HEK293 (cell line): ENCODE results near the gene MT1HL1.
A peak's percentile ranks its signal among the peaks of the same experiment; 100 is the strongest.

Experiments used
- EGR2 ChIP-seq: fragments of 450-650 bp; formaldehyde crosslinking; IDR thresholded peaks from 2 replicates; pipeline ENCODE4 v1.5.1; 2016; ENCODE audit warnings: low read depth, missing biosample characterization, missing genetic modification characterization
- GLIS1 ChIP-seq: fragments of 450-650 bp; formaldehyde crosslinking; IDR thresholded peaks from 2 replicates; pipeline ENCODE4 v1.5.1; 2016; ENCODE audit warnings: missing biosample characterization, missing genetic modification characterization
- HOXC10 ChIP-seq: sonication (generic); formaldehyde crosslinking; IDR thresholded peaks from 2 replicates; pipeline ENCODE4 v1.8.1; 2023; ENCODE audit warnings: mild to moderate bottlenecking, missing genetic modification reagents
- ZFP41 ChIP-seq: fragments of 450-650 bp; formaldehyde crosslinking; IDR thresholded peaks from 2 replicates; pipeline ENCODE4 v1.5.1; 2016; ENCODE audit warnings: missing biosample characterization, missing genetic modification characterization, borderline replicate concordance
- ZNF114 ChIP-seq: fragments of 450-650 bp; formaldehyde crosslinking; IDR thresholded peaks from 2 replicates; pipeline ENCODE4 v1.5.0; 2017; ENCODE audit warnings: missing biosample characterization, missing genetic modification characterization
- ZNF155 ChIP-seq: fragments of 450-650 bp; formaldehyde crosslinking; IDR thresholded peaks from 2 replicates; pipeline ENCODE4 v1.5.1; 2016; ENCODE audit warnings: missing biosample characterization, missing genetic modification characterization
- ZNF394 ChIP-seq: fragments of 450-650 bp; formaldehyde crosslinking; IDR thresholded peaks from 2 replicates; pipeline ENCODE4 v1.5.1; 2016; ENCODE audit warnings: missing biosample characterization, missing genetic modification characterization, mild to moderate bottlenecking, moderate library complexity, borderline replicate concordance
- ZNF433 ChIP-seq: fragments of 450-650 bp; formaldehyde crosslinking; IDR thresholded peaks from 2 replicates; pipeline ENCODE4 v1.5.1; 2016; ENCODE audit warnings: missing biosample characterization, missing genetic modification characterization, low read depth
- ZNF521 ChIP-seq: fragments of 450-650 bp; formaldehyde crosslinking; IDR thresholded peaks from 2 replicates; pipeline ENCODE4 v1.5.1; 2017; ENCODE audit warnings: missing biosample characterization, mild to moderate bottlenecking, missing genetic modification characterization
- ZNF549 ChIP-seq: fragments of 450-650 bp; IDR thresholded peaks from 2 replicates; pipeline ENCODE4 v1.5.1; 2018; ENCODE audit warnings: missing biosample characterization, missing genetic modification characterization, mild to moderate bottlenecking, inconsistent platforms, moderate library complexity
- ZNF610 ChIP-seq: fragments of 450-650 bp; formaldehyde crosslinking; IDR thresholded peaks from 2 replicates; pipeline ENCODE4 v1.5.1; 2016; ENCODE audit warnings: missing biosample characterization, missing genetic modification characterization, borderline replicate concordance
- ZNF623 ChIP-seq: fragments of 450-650 bp; formaldehyde crosslinking; IDR thresholded peaks from 2 replicates; pipeline ENCODE4 v1.5.1; 2016; ENCODE audit warnings: missing biosample characterization, missing genetic modification characterization
- ZNF660 ChIP-seq: fragments of 450-650 bp; IDR thresholded peaks from 2 replicates; pipeline ENCODE4 v1.5.1; 2018; ENCODE audit warnings: missing biosample characterization, mild to moderate bottlenecking, missing genetic modification characterization
- ZNF670 ChIP-seq: fragments of 450-650 bp; formaldehyde crosslinking; IDR thresholded peaks from 2 replicates; pipeline ENCODE4 v1.5.1; 2016; ENCODE audit warnings: missing biosample characterization, missing genetic modification characterization, low read depth
- ZNF76 ChIP-seq: fragments of 450-650 bp; formaldehyde crosslinking; IDR thresholded peaks from 2 replicates; pipeline ENCODE4; 2016; ENCODE audit warnings: low read depth, missing biosample characterization, missing genetic modification characterization, borderline replicate concordance
- ZNF837 ChIP-seq: fragments of 450-650 bp; formaldehyde crosslinking; IDR thresholded peaks from 2 replicates; pipeline ENCODE4 v1.5.1; 2016; ENCODE audit warnings: missing biosample characterization, missing genetic modification characterization
- ZSCAN16 ChIP-seq: fragments of 450-650 bp; formaldehyde crosslinking; IDR thresholded peaks from 2 replicates; pipeline ENCODE4 v1.5.1; 2016; ENCODE audit warnings: missing biosample characterization, missing genetic modification characterization
- TF ChIP-seq, protein P1 (sequence below): fragments of 450-650 bp; formaldehyde crosslinking; IDR thresholded peaks from 2 replicates; pipeline ENCODE4 v1.5.1; 2016; ENCODE audit warnings: missing biosample characterization, missing genetic modification characterization
- TF ChIP-seq, protein P2 (sequence below): fragments of 450-650 bp; formaldehyde crosslinking; IDR thresholded peaks from 2 replicates; pipeline ENCODE4 v1.5.1; 2016; ENCODE audit warnings: missing biosample characterization, missing genetic modification characterization
- TF ChIP-seq, protein P3 (sequence below): fragments of 450-650 bp; formaldehyde crosslinking; IDR thresholded peaks from 2 replicates; pipeline ENCODE4 v1.5.1; 2016; ENCODE audit warnings: missing biosample characterization, missing genetic modification characterization
- TF ChIP-seq, protein P4 (sequence below): fragments of 450-650 bp; formaldehyde crosslinking; IDR thresholded peaks from 2 replicates; pipeline ENCODE4 v1.5.1; 2016; ENCODE audit warnings: missing biosample characterization, missing genetic modification characterization
- TF ChIP-seq, protein P5 (sequence below): fragments of 450-650 bp; formaldehyde crosslinking; IDR thresholded peaks from 2 replicates; pipeline ENCODE4 v1.5.1; 2016; ENCODE audit warnings: missing biosample characterization, missing genetic modification characterization, low read depth
- TF ChIP-seq, protein P6 (sequence below): fragments of 450-650 bp; formaldehyde crosslinking; IDR thresholded peaks from 2 replicates; pipeline ENCODE4 v1.5.1; 2016; ENCODE audit warnings: missing biosample characterization, missing genetic modification characterization, borderline replicate concordance
- TF ChIP-seq, protein P7 (sequence below): fragments of 450-650 bp; formaldehyde crosslinking; IDR thresholded peaks from 2 replicates; pipeline ENCODE4 v1.5.0; 2017; ENCODE audit warnings: missing biosample characterization, missing genetic modification characterization, borderline replicate concordance

Gene MT1HL1

DNA sequence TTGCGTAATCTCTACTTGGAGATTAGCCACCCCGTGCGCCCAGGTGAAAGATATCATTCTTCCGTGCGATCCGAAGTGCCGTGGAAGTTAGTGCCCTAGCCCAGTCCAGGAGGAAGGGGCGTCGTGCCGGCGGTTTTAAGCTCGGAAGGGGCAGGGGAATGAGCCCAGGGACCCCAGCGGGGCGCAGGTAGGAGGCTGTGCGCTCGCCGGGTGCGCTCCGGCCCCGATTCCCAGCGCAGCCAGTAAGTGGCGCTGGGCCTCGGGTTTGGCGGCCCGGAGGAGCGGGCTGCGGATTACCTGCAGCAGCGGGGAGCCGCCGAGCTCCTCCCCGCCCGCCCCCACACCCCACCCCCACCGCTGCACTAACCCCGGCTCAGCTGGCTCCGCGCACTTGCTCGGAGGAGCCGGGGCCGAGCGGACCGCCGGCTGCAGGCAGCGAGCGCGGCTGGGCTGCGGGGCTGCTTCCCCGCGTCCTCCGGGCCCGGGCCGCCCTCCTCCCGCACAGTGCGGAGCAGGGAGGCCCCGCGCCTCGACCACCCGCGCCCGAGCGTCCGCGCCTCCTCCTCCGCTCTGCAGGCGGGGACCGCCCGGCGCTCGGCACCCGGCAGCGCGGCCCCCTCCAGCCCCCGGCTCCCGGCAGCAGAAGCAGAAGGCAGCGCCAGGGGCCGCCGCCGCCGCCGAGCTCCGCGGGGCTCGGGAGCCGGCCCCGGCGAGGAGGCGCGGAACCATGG is 37.7 kb upstream of the MT1HL1 start, which contains the start of gene RYR2 (continued):
- TF ChIP-seq, protein P1, sequence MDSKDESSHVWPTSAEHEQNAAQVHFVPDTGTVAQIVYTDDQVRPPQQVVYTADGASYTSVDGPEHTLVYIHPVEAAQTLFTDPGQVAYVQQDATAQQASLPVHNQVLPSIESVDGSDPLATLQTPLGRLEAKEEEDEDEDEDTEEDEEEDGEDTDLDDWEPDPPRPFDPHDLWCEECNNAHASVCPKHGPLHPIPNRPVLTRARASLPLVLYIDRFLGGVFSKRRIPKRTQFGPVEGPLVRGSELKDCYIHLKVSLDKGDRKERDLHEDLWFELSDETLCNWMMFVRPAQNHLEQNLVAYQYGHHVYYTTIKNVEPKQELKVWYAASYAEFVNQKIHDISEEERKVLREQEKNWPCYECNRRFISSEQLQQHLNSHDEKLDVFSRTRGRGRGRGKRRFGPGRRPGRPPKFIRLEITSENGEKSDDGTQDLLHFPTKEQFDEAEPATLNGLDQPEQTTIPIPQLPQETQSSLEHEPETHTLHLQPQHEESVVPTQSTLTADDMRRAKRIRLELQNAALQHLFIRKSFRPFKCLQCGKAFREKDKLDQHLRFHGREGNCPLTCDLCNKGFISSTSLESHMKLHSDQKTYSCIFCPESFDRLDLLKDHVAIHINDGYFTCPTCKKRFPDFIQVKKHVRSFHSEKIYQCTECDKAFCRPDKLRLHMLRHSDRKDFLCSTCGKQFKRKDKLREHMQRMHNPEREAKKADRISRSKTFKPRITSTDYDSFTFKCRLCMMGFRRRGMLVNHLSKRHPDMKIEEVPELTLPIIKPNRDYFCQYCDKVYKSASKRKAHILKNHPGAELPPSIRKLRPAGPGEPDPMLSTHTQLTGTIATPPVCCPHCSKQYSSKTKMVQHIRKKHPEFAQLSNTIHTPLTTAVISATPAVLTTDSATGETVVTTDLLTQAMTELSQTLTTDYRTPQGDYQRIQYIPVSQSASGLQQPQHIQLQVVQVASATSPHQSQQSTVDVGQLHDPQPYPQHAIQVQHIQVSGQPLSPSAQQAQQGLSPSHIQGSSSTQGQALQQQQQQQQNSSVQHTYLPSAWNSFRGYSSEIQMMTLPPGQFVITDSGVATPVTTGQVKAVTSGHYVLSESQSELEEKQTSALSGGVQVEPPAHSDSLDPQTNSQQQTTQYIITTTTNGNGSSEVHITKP, result peak; percentile 70
- TF ChIP-seq ZNF660 (tag by site-specific recombination), result peak; percentile 63; the same call in 1 of the 2 replicates
- TF ChIP-seq, protein P2, sequence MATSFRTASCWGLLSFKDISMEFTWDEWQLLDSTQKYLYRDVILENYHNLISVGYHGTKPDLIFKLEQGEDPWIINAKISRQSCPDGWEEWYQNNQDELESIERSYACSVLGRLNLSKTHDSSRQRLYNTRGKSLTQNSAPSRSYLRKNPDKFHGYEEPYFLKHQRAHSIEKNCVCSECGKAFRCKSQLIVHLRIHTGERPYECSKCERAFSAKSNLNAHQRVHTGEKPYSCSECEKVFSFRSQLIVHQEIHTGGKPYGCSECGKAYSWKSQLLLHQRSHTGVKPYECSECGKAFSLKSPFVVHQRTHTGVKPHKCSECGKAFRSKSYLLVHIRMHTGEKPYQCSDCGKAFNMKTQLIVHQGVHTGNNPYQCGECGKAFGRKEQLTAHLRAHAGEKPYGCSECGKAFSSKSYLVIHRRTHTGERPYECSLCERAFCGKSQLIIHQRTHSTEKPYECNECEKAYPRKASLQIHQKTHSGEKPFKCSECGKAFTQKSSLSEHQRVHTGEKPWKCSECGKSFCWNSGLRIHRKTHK (tag by site-specific recombination), result no peak
- no peak for TF ChIP-seq ZNF521
- TF ChIP-seq ZNF610 (tag by site-specific recombination), result peak; percentile 88
- peak; percentile 79 for TF ChIP-seq ZNF394
- TF ChIP-seq ZNF114, result no peak
- TF ChIP-seq, protein P3, sequence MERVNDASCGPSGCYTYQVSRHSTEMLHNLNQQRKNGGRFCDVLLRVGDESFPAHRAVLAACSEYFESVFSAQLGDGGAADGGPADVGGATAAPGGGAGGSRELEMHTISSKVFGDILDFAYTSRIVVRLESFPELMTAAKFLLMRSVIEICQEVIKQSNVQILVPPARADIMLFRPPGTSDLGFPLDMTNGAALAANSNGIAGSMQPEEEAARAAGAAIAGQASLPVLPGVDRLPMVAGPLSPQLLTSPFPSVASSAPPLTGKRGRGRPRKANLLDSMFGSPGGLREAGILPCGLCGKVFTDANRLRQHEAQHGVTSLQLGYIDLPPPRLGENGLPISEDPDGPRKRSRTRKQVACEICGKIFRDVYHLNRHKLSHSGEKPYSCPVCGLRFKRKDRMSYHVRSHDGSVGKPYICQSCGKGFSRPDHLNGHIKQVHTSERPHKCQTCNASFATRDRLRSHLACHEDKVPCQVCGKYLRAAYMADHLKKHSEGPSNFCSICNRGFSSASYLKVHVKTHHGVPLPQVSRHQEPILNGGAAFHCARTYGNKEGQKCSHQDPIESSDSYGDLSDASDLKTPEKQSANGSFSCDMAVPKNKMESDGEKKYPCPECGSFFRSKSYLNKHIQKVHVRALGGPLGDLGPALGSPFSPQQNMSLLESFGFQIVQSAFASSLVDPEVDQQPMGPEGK (tag by site-specific recombination), result peak; percentile 75
- no peak for TF ChIP-seq ZNF155 (tag by site-specific recombination)
- TF ChIP-seq, protein P4, sequence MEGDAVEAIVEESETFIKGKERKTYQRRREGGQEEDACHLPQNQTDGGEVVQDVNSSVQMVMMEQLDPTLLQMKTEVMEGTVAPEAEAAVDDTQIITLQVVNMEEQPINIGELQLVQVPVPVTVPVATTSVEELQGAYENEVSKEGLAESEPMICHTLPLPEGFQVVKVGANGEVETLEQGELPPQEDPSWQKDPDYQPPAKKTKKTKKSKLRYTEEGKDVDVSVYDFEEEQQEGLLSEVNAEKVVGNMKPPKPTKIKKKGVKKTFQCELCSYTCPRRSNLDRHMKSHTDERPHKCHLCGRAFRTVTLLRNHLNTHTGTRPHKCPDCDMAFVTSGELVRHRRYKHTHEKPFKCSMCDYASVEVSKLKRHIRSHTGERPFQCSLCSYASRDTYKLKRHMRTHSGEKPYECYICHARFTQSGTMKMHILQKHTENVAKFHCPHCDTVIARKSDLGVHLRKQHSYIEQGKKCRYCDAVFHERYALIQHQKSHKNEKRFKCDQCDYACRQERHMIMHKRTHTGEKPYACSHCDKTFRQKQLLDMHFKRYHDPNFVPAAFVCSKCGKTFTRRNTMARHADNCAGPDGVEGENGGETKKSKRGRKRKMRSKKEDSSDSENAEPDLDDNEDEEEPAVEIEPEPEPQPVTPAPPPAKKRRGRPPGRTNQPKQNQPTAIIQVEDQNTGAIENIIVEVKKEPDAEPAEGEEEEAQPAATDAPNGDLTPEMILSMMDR (tag by site-specific recombination), result peak; percentile 97
- TF ChIP-seq ZSCAN16, result no peak
- 0 out of 2 replicates have a peak, but pooled peaks have one; percentile 18 for TF ChIP-seq ZNF549 (tag by site-specific recombination)
- TF ChIP-seq, protein P5, sequence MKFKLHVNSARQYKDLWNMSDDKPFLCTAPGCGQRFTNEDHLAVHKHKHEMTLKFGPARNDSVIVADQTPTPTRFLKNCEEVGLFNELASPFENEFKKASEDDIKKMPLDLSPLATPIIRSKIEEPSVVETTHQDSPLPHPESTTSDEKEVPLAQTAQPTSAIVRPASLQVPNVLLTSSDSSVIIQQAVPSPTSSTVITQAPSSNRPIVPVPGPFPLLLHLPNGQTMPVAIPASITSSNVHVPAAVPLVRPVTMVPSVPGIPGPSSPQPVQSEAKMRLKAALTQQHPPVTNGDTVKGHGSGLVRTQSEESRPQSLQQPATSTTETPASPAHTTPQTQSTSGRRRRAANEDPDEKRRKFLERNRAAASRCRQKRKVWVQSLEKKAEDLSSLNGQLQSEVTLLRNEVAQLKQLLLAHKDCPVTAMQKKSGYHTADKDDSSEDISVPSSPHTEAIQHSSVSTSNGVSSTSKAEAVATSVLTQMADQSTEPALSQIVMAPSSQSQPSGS (tag by site-specific recombination), result 0 out of 2 replicates have a peak, but pooled peaks have one; percentile 13
- TF ChIP-seq ZNF76, result no peak
- TF ChIP-seq ZNF837 (tag by site-specific recombination), result no peak
- no peak for TF ChIP-seq ZNF433 (tag by site-specific recombination)
- peak; percentile 25; the same call in 1 of the 2 replicates for TF ChIP-seq ZNF623 (tag by site-specific recombination)
- no peak for TF ChIP-seq ZFP41 (tag by site-specific recombination)
- TF ChIP-seq EGR2, result no peak
- TF ChIP-seq, protein P6, sequence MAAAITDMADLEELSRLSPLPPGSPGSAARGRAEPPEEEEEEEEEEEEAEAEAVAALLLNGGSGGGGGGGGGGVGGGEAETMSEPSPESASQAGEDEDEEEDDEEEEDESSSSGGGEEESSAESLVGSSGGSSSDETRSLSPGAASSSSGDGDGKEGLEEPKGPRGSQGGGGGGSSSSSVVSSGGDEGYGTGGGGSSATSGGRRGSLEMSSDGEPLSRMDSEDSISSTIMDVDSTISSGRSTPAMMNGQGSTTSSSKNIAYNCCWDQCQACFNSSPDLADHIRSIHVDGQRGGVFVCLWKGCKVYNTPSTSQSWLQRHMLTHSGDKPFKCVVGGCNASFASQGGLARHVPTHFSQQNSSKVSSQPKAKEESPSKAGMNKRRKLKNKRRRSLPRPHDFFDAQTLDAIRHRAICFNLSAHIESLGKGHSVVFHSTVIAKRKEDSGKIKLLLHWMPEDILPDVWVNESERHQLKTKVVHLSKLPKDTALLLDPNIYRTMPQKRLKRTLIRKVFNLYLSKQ (tag by site-specific recombination), result no peak
- no peak for TF ChIP-seq HOXC10
- no peak for TF ChIP-seq ZNF670 (tag by site-specific recombination)
- TF ChIP-seq, protein P7, sequence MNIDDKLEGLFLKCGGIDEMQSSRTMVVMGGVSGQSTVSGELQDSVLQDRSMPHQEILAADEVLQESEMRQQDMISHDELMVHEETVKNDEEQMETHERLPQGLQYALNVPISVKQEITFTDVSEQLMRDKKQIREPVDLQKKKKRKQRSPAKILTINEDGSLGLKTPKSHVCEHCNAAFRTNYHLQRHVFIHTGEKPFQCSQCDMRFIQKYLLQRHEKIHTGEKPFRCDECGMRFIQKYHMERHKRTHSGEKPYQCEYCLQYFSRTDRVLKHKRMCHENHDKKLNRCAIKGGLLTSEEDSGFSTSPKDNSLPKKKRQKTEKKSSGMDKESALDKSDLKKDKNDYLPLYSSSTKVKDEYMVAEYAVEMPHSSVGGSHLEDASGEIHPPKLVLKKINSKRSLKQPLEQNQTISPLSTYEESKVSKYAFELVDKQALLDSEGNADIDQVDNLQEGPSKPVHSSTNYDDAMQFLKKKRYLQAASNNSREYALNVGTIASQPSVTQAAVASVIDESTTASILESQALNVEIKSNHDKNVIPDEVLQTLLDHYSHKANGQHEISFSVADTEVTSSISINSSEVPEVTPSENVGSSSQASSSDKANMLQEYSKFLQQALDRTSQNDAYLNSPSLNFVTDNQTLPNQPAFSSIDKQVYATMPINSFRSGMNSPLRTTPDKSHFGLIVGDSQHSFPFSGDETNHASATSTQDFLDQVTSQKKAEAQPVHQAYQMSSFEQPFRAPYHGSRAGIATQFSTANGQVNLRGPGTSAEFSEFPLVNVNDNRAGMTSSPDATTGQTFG, result no peak
- peak; percentile 65 for TF ChIP-seq GLIS1
